Medulla oblongata (tissue), 1 donor: Measurements from ENCODE around the gene SATL1.
"Not testable (repeated sequence)": the region's sequence is repeated elsewhere in the genome, so short reads cannot be mapped to it uniquely, and the experiment has no call there.

ENCODE experiments used
- DNase-seq: peaks from one replicate; pipeline ENCODE4 v3.0.0-alpha.2; 2015; ENCODE audit errors: extremely low spot score

Gene SATL1

GRCh38 chrX:85109235-85109634 lies 134.3 kb downstream of the SATL1 start:
- DNase-seq: no peak

DNA sequence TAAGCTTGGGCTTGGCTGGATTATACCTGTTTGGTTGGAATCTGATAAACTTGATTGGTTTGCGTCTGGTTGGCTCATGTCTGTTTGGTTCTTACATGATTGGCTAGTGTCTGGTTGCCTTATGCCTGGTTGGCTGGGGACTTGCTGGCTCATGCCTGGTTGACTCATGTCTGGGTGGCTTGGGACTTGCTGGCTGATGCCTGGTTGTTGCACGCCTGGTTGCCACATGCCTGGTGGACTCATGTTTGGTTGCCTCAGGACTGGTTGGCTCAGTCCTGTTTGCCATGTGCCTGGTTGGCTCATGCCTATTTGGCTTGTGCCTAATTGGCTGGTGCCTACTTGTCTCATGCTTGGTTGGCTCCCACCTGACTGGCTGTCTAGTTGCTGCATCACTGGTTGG lies 135.4 kb downstream of the SATL1 start:
- no peak for DNase-seq

DNA sequence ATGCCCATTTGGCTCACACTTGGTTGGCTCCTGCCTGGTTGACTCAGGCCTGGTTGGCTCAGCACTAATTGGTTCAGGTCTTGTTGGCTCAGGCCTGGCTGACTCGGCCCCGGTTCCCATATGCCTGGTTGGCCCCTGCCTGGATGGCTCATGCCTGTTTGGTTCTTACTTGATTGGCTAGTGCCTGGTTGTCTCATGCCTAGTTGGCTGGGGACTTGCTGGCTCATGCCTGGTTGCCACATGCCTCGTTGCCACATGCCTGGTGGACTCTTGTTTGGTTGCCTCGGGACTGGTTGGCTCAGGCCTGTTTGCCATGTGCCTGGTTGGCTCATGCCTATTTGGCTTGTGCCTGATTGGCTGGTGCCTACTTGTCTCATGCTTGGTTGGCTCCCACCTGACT lies 136.2 kb downstream of the SATL1 start:
- no peak for DNase-seq

DNA sequence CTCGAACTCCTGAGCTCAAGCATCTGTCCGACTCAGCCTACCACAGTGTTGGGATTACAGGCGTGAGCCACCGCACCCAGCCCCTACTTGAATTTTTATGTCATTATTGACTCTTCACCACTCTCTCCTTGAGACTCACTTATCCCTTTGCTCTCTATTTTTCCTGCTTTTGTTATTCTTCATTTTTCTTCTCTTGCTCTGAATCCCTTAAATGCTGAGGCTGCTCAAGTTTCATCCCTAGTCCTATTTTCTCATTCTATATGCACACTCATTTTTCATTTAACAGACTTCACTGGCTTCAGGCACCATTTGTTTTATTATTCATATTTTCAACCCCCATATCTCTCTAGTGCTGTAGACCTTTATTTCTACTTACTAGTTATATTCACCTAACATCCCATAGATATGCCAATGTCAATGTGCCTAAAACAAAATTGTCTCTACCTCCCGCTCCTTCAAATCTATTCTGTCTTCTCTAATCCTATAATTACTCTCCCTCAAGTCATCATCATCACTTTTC lies 154.2 kb downstream of the SATL1 start:
- no peak for DNase-seq

DNA sequence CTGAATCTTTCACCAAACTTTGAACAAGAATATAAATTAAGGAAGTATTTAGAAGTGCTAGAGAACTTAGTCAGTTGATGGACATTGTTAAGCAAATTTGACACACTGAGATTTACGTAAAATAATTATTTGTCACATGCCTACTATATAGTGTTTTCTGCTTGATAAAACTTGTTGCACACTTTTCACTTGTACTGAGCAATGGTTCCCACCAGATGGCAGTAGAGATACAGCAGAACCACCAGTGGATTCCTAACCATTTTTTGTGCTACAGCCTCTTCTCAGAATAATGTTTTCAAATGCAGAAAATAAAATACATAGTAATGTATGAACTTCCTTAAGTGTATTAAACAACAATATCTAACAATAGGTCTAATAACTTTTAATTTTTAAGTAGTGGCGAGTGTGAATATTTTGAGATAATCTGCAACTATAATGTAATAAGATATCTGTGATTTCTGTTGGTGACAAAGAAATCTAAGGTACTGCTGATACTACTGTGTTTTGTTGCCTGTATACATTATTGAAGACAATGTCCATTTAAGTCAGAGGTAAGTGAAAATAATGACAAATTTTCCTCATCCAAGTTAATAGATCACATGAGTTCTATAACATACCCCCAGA lies 158.7 kb downstream of the SATL1 start:
- DNase-seq: peak; percentile 27

DNA sequence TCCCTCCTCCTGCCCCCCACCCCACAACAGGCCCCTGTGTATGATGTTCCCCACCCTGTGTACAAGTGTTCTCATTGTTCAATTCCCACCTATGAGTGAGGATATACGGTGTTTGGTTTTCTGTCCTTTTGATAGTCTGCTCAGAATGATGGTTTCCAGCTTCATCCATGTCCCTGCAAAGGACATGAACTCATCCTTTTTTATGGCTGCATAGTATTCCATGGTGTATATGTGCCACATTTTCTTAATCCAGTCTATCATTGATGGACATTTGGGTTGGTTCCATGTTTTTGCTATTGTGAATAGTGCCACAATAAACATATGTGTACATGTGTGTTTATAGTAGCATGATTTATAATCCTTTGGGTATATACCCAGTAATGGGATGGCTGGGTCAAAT lies 166.3 kb downstream of the SATL1 start:
- not testable (repeated sequence) for DNase-seq

DNA sequence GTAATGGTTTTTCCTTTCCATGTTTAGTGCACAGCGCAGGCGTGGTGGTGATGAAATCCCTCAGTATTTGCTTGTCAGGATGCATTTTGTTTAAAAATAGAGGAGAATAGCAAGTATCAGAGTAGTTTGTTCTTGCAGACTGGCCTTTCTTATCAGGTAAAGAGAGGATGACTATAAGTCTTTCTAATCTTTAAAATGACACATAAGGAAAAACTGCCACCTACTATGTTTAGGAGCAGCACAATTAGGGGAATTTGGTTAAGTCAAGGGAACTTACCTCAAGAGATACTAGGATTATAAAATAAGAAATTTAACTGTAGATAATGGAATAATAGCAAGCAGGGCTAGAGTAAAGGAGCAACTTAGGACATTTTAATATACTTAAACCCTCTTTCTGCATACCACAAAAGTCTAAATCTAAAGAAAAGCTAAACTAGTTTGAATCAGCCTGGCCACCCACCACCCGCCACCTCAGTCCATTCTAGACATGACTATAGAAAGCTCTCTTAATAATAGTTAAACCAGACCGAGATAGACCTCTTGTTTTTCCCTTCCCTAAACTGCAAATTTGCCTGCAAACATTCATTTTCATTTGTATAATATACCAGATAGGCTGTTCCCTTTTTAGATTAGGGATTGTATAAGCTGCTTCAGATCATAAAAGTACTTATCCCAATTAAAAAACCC lies 177.9 kb downstream of the SATL1 start:
- no peak for DNase-seq

GRCh38 chrX:85052636-85053343 lies 190.8 kb downstream of the SATL1 start:
- peak; percentile 9 for DNase-seq

GRCh38 chrX:85052205-85052604 lies 191.4 kb downstream of the SATL1 start:
- DNase-seq: no peak

DNA sequence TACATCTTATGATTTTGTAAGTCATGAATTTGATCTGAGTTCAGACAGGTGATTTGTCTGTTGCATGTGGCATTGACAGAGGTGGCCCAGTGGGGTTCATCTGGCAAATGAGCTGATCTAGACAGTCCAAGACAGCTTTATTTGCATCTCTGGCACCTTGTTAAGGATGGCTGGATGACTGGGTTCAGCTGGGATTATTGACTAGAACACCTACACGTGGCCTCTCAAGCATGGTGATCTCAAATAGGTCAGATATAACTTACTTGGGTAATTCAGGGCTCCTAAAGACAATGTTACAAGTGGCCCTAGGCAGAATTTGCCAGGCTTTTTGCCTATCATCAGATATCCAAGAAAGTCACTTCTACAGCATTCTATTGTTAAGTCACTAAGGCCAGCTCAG lies 192.0 kb downstream of the SATL1 start:
- no peak for DNase-seq
